GM18873 (cell line): ENCODE measurements around the gene SERPINA9.
"Not testable (repeated sequence)": the region's sequence is repeated elsewhere in the genome, so short reads cannot be mapped to it uniquely, and the experiment has no call there.

Experiments used
- ATAC-seq: cut with Tn5 transposase; IDR thresholded peaks from one replicate; pipeline ENCODE4 v1.9.1; 2021; ENCODE audit warnings: mild to moderate bottlenecking, moderate library complexity, moderate number of reproducible peaks; ENCODE audit not compliant: unreplicated experiment, low FRiP score

Gene SERPINA9

GRCh38 chr14:94439453-94440057, 36.4 kb downstream of the SERPINA9 start:
- ATAC-seq = no peak

GRCh38 chr14:94428610-94429009, 47.4 kb downstream of the SERPINA9 start:
- ATAC-seq = no peak

- ATAC-seq = no peak
Measured at GRCh38 chr14:94427016-94427613, 48.9 kb downstream of the SERPINA9 start.

- ATAC-seq = no peak
Measured at GRCh38 chr14:94426526-94426925, 49.5 kb downstream of the SERPINA9 start.

- no peak for ATAC-seq
Measured at GRCh38 chr14:94424371-94424770, 51.6 kb downstream of the SERPINA9 start.

- ATAC-seq = no peak
Measured at GRCh38 chr14:94423453-94424056, 52.4 kb downstream of the SERPINA9 start.

- ATAC-seq = no peak
Measured at GRCh38 chr14:94421316-94421715, 54.7 kb downstream of the SERPINA9 start.

- ATAC-seq = not testable (repeated sequence)
Measured at GRCh38 chr14:94417497-94418205, 58.3 kb downstream of the SERPINA9 start.
